Thyroid gland (tissue), 4 donors: ENCODE data around the gene SLC44A1. TPM values are rescaled to one million over a fixed set of nuclear protein-coding genes. Genes with fewer than 3 reads are reported as not detected.
A peak's percentile ranks its signal among the peaks of the same experiment; 100 is the strongest.

ENCODE experiments used
- DNase-seq, 2 donors: peaks; one replicate each; pipeline ENCODE4 v3.0.0-alpha.2; 2019
- H3K27ac ChIP-seq, 3 donors: fragments of 200-600 bp; sonication (generic); 1 replicate in 2 of 3; 2 replicates in 1 of 3; pipeline ENCODE4 v1.5.1; 2016 to 2019; ENCODE audit warnings: mild to moderate bottlenecking in 1 of 3, moderate library complexity in 1 of 3
- H3K27me3 ChIP-seq: fragments of 200-600 bp; sonication (generic); one replicate; pipeline ENCODE4 v1.5.1; 2019
- H3K36me3 ChIP-seq, 2 donors: fragments of 200-600 bp; sonication (generic); one replicate each; pipeline ENCODE4 v1.5.1; 2016 to 2019
- H3K4me1 ChIP-seq, 2 donors: fragments of 200-600 bp; sonication (generic); one replicate each; pipeline ENCODE4 v1.5.1; 2017 to 2019
- H3K4me3 ChIP-seq, 3 donors: fragments of 200-600 bp; sonication (generic); replicated peaks in 1 of 3; 1 replicate in 2 of 3; 2 replicates in 1 of 3; pipeline ENCODE4 v1.5.1; 2016; ENCODE audit warnings: mild to moderate bottlenecking in 1 of 3
- H3K9me3 ChIP-seq: fragments of 200-600 bp; sonication (generic); one replicate; pipeline ENCODE4 v1.5.1; 2017
- CTCF ChIP-seq, 6 experiments: fragments of 200-600 bp in 3 of 6; fragments of 450-650 bp in 3 of 6; sonication (generic) in 3 of 6; IDR thresholded peaks; one replicate each; pipeline ENCODE4 v1.5.1; 2016 to 2019; ENCODE audit warnings: antibody characterized with exemption in 6 of 6, mild to moderate bottlenecking in 2 of 6, inconsistent platforms in 1 of 6, moderate library complexity in 1 of 6
- POLR2A ChIP-seq, 2 donors: fragments of 450-650 bp; IDR thresholded peaks; one replicate each; pipeline ENCODE4 v1.6.1; 2017; ENCODE audit warnings: antibody characterized with exemption in 2 of 2, mild to moderate bottlenecking in 2 of 2, moderate library complexity in 1 of 2
- WGBS, 2 donors: methylation state at CpG; one replicate each; pipeline ENCODE4 v1.1.5; 2017; 5-methylcytosine and 5-hydroxymethylcytosine counted together
- intact Hi-C: fragments of 100-400 bp; cut with DNase I; formaldehyde crosslinking; loops from one replicate; pipeline ENCODE4 v1.15.1; 2023
- total RNA-seq, 4 donors: library from RNA; depleted of rRNA; stranded (reverse); fragments of >200 nt; gene quantifications; one replicate each; pipeline ENCODE4 v1.2.3, GENCODE V29; 2016

Gene SLC44A1
- total RNA-seq, 4 donors from 2014 or later, result 102 to 144 (median 132) TPM

GRCh38 chr9:105401651-105402050 lies 157.2 kb downstream of the SLC44A1 start:
- no peaks in the 10 kb centered on the region for H3K4me1 ChIP-seq
- DNase-seq, result no peak
- H3K27ac ChIP-seq, result no peak overlapping the region
- no peak for TF ChIP-seq POLR2A (IDR thresholded peaks at IDR 0.05)
- no peak for TF ChIP-seq CTCF (IDR thresholded peaks at IDR 0.05)
- H3K9me3 ChIP-seq, result no peaks in the 10 kb centered on the region
- WGBS, 2 donors, result 47 to 51% methylated on average over 3 of the region's 3 CpGs
- H3K4me3 ChIP-seq, result no peak overlapping the region
- no peaks in the 10 kb centered on the region for H3K27me3 ChIP-seq
- H3K36me3 ChIP-seq, result no peaks in the 10 kb centered on the region
- intact Hi-C loops, result no loop called here

GRCh38 chr9:105403552-105404248 lies 159.2 kb downstream of the SLC44A1 start:
- Histone ChIP-seq H3K9me3 (no peaks in the 10 kb centered on the region), H3K4me3 (no peak overlapping the region), H3K36me3 (no peaks in the 10 kb centered on the region), H3K4me1 (no peaks in the 10 kb centered on the region), H3K27ac (no peak overlapping the region), H3K27me3 (no peaks in the 10 kb centered on the region)
- intact Hi-C loops, result no loop called here
- WGBS, 2 donors, result 72 to 74% methylated on average over 6 of the region's 6 CpGs
- no peak for TF ChIP-seq CTCF (IDR thresholded peaks at IDR 0.05)
- no peak for TF ChIP-seq POLR2A (IDR thresholded peaks at IDR 0.05)
- DNase-seq, result no peak

- Histone ChIP-seq H3K27ac (no peak overlapping the region), H3K36me3 (no peaks in the 10 kb centered on the region), H3K27me3 (no peaks in the 10 kb centered on the region), H3K9me3 (no peaks in the 10 kb centered on the region), H3K4me1 (no peaks in the 10 kb centered on the region), H3K4me3 (no peak overlapping the region)
- no peak for DNase-seq
- WGBS, 2 donors, result 34 to 38% methylated on average over 6 of the region's 6 CpGs
- intact Hi-C loops, result no loop called here
- no peak for TF ChIP-seq POLR2A (IDR thresholded peaks at IDR 0.05)
- TF ChIP-seq CTCF (IDR thresholded peaks at IDR 0.05), result no peak
Observed at GRCh38 chr9:105405514-105406131, 161.2 kb downstream of the SLC44A1 start.

- no peaks in the 10 kb centered on the region for H3K27me3 ChIP-seq
- no peak for TF ChIP-seq POLR2A (IDR thresholded peaks at IDR 0.05)
- no peak for TF ChIP-seq CTCF (IDR thresholded peaks at IDR 0.05)
- no peak overlapping the region for H3K4me3 ChIP-seq
- H3K4me1 ChIP-seq, result no peaks in the 10 kb centered on the region
- no peaks in the 10 kb centered on the region for H3K9me3 ChIP-seq
- no peak overlapping the region for H3K27ac ChIP-seq
- no peak for DNase-seq
- WGBS, 2 donors, result 78 to 95% methylated on average over 6 of the region's 6 CpGs
- intact Hi-C loops, result no loop called here
- no peaks in the 10 kb centered on the region for H3K36me3 ChIP-seq
Observed at GRCh38 chr9:105406369-105406768, 161.9 kb downstream of the SLC44A1 start.

- no peaks in the 10 kb centered on the region for H3K36me3 ChIP-seq
- no peak overlapping the region for H3K27ac ChIP-seq
- no peak overlapping the region for H3K4me3 ChIP-seq
- peaks cover 0 to 5% of the 10 kb centered on the region in 2 donors for H3K4me1 ChIP-seq
- DNase-seq, result peak; percentile 12 to 17
- 19 to 24% methylated on average over 2 of the region's 2 CpGs for WGBS, 2 donors
- H3K27me3 ChIP-seq, result no peaks in the 10 kb centered on the region
- intact Hi-C loops, result loop anchor here (10.0 kb wide), 2 partner anchors 169 to 259 kb away; partner anchors contain the start of gene SLC44A1
- no peaks in the 10 kb centered on the region for H3K9me3 ChIP-seq
- TF ChIP-seq POLR2A (IDR thresholded peaks at IDR 0.05) (no peak), CTCF (IDR thresholded peaks at IDR 0.05) (peak in 3 of 6 experiments; percentile 24 to 36 (median 30))
Observed at GRCh38 chr9:105413525-105413924, 169.1 kb downstream of the SLC44A1 start.
